ENCODE results near the gene ATP8A2.

- TF ChIP-seq POLR2A (IDR thresholded peaks at IDR 0.05), result no peak
- no peak for TF ChIP-seq CTCF (IDR thresholded peaks at IDR 0.05)
Measured at GRCh38 chr13:26024558-26024957, 652.8 kb downstream of the ATP8A2 start.

Measured in testis (tissue), 2 donors.